ENCODE results near the gene PKN2.

Gene PKN2

DNA sequence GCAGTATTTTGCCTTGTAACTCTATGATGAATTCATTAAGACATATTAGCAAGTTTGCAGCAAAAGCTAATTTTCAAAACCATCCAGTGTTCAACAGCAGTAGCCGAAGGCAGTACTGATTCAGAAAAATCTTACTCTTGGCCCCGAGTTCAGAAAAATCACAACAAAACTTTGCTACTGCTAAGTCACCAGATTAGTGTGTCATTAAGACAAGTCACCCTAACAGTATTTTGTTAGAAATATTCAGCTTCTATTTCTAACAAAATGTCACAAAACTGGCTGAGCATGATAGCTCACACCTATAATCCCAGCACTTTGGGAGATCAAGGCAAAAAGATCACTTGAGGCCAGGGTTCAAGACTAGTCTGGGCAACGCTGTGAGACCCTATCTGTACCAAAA, 199.1 kb downstream of the PKN2 start:
- DNase-seq (ENCODE audit: low read depth), result no peak
